DND-41 (cell line): Measurements from ENCODE around the gene PKDCC.
"Not testable (repeated sequence)": the region's sequence is repeated elsewhere in the genome, so short reads cannot be mapped to it uniquely, and the experiment has no call there.

Source experiments
- ATAC-seq: fragments of 200-7000 bp; cut with Tn5 transposase; 3 replicates; pipeline ENCODE4 v1.9.1; 2021; ENCODE audit warnings: low read depth; ENCODE audit not compliant: insufficient read depth
- DNase-seq: peaks from one replicate; pipeline ENCODE4 v3.0.0-alpha.2; 2020
- H2AFZ ChIP-seq: 2 replicates; pipeline ENCODE4 v1.6.0; 2012; ENCODE audit warnings: low read depth, low read length
- H3K27ac ChIP-seq: 2 replicates; pipeline ENCODE4 v1.5.1; 2012; ENCODE audit warnings: low read length, inconsistent platforms
- H3K27me3 ChIP-seq: fragments of 200-600 bp; sonication (generic); 2 replicates; pipeline ENCODE4 v1.6.0; 2012; ENCODE audit warnings: low read length, mild to moderate bottlenecking, inconsistent platforms; ENCODE audit not compliant: insufficient read depth, poor library complexity
- H3K36me3 ChIP-seq: 2 replicates; pipeline ENCODE4 v1.5.1; 2012; ENCODE audit warnings: low read length, inconsistent platforms; ENCODE audit not compliant: insufficient read depth
- H3K4me1 ChIP-seq: 2 replicates; pipeline ENCODE4 v1.5.1; 2012; ENCODE audit warnings: mild to moderate bottlenecking, low read length; ENCODE audit not compliant: insufficient read depth
- H3K4me2 ChIP-seq: 2 replicates; pipeline ENCODE4 v1.6.0; 2012; ENCODE audit warnings: mild to moderate bottlenecking, moderate library complexity, low read length, inconsistent platforms; ENCODE audit not compliant: insufficient read depth
- H3K4me3 ChIP-seq, 2 experiments: fragments of 200-600 bp in 1 of 2; shearing (Covaris generic) in 1 of 2; 2 replicates each; pipeline ENCODE4 v1.5.1; 2012 to 2016; ENCODE audit warnings: inconsistent platforms in 2 of 2, low read length in 2 of 2, mild to moderate bottlenecking in 2 of 2, low read depth in 1 of 2, moderate library complexity in 1 of 2
- H3K79me2 ChIP-seq: 2 replicates; pipeline ENCODE4 v1.6.0; 2012; ENCODE audit warnings: low read length, inconsistent platforms; ENCODE audit not compliant: insufficient read depth
- H3K9ac ChIP-seq: 2 replicates; pipeline ENCODE4 v1.6.0; 2012; ENCODE audit warnings: low read depth, mild to moderate bottlenecking, inconsistent platforms, low read length, moderate library complexity
- H3K9me3 ChIP-seq: 2 replicates; pipeline ENCODE4 v1.5.1; 2012; ENCODE audit warnings: low read length, moderate library complexity, mild to moderate bottlenecking, inconsistent platforms; ENCODE audit not compliant: insufficient read depth, severe bottlenecking
- H4K20me1 ChIP-seq: 2 replicates; pipeline ENCODE4 v1.6.0; 2012; ENCODE audit warnings: low read length; ENCODE audit not compliant: insufficient read depth
- CTCF ChIP-seq: IDR thresholded peaks from 2 replicates; pipeline ENCODE4 v1.5.1; 2012; ENCODE audit warnings: borderline replicate concordance, low read length, moderate library complexity, mild to moderate bottlenecking; ENCODE audit not compliant: poor library complexity, severe bottlenecking; ENCODE audit errors: extremely low read depth
- EZH2 ChIP-seq: IDR thresholded peaks from 3 replicates; pipeline ENCODE4 v1.6.1; 2012; ENCODE audit warnings: borderline replicate concordance, low read depth, mild to moderate bottlenecking, moderate library complexity, low read length, inconsistent platforms; ENCODE audit not compliant: severe bottlenecking

PKDCC gene

DNA sequence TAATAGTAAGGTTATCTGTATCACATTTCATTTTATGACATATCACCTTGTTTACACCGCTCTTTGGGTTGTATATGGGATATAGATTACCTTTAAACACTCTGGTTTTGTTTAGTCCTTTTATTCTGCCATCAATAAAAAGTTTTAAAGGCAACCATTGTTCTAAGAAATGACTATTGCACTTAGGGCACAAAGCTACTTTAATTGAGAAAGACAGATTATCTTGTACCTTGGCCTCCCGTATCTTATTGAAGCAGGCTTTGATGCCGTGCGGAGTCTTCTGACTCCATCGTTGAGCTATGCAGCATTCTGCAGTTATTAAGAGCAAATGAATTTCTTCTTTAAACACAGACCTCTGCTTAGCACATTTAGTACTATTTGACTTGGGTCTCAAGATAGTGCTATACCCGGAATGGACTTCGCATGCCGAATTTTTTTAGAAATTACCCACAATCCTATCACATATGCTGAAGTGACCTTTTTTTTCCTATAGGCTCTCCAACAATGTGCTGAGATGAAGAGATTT lies 16.7 kb downstream of the PKDCC start:
- Histone ChIP-seq H2AFZ (no peak overlapping the region), H3K79me2 (no peaks in the 10 kb centered on the region), H4K20me1 (no peaks in the 10 kb centered on the region), H3K4me1 (no peaks in the 10 kb centered on the region), H3K36me3 (no peaks in the 10 kb centered on the region), H3K4me2 (no peak overlapping the region), H3K4me3 (no peak overlapping the region), H3K27me3 (peaks cover 17% of the 10 kb centered on the region), H3K9ac (no peak overlapping the region), H3K27ac (no peak overlapping the region), H3K9me3 (no peaks in the 10 kb centered on the region)
- DNase-seq: no peak
- TF ChIP-seq CTCF: no peak
- no peak for TF ChIP-seq EZH2
- no peak for ATAC-seq

DNA sequence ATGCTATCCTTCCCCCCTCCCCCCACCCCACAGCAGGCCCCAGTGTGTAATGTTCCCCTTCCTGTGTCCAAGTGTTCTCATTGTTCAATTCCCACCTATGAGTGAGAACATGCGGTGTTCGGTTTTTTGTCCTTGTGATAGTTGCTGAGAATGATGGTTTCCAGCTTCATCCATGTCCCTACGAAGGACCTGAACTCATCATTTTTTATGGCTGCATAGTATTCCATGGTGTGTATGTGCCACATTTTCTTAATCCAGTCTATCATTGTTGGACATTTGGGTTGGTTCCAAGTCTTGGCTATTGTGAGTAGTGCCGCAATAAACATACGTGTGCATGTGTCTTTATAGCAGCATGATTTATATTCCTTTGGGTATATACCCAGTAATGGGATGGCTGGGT lies 17.9 kb downstream of the PKDCC start:
- not testable (repeated sequence) for H3K4me2 ChIP-seq

DNA sequence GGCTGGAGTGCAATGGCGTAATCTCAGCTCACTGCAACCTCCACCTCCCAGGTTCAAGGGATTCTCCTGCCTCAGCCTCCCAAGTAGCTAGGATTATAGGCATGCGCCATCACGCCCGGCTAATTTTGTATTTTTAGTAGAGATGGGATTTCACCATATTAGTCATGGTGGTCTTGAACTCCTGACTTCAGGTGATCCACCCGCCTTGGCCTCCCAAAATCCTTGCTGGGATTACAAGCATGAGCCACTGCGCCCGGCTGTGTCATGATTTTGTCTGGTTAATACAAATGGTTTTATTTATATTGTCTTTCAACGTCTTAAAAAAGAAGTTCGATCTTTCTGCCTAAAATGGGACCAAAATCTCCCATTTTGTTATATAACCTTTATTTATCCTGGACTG lies 19.2 kb downstream of the PKDCC start:
- not testable (repeated sequence) for H3K36me3 ChIP-seq, H3K4me2 ChIP-seq, H4K20me1 ChIP-seq, ATAC-seq, H2AFZ ChIP-seq, H3K79me2 ChIP-seq, DNase-seq, H3K4me1 ChIP-seq, H3K27ac ChIP-seq, H3K4me3 ChIP-seq, H3K9ac ChIP-seq, H3K9me3 ChIP-seq
- H3K27me3 ChIP-seq: peaks cover 16% of the 10 kb centered on the region

More for the DNA sequence above, 17.9 kb downstream of the PKDCC start:
- DNase-seq, H2AFZ ChIP-seq, H3K79me2 ChIP-seq, H3K27ac ChIP-seq, H3K9ac ChIP-seq, H3K4me3 ChIP-seq, H3K4me1 ChIP-seq, H4K20me1 ChIP-seq, H3K36me3 ChIP-seq, ATAC-seq, H3K9me3 ChIP-seq: not testable (repeated sequence)
- H3K27me3 ChIP-seq: peaks cover 16% of the 10 kb centered on the region

- no peaks in the 10 kb centered on the region for H3K79me2 ChIP-seq
- DNase-seq: no peak
- H3K9ac ChIP-seq: no peak overlapping the region
- no peaks in the 10 kb centered on the region for H3K9me3 ChIP-seq
- no peaks in the 10 kb centered on the region for H4K20me1 ChIP-seq
- H3K36me3 ChIP-seq: no peaks in the 10 kb centered on the region
- no peak overlapping the region for H3K27ac ChIP-seq
- no peak overlapping the region for H3K4me2 ChIP-seq
- TF ChIP-seq EZH2: no peak
- TF ChIP-seq CTCF: no peak
- H3K27me3 ChIP-seq: peaks cover 12% of the 10 kb centered on the region
- no peak overlapping the region for H3K4me3 ChIP-seq
- no peak overlapping the region for H2AFZ ChIP-seq
- no peak for ATAC-seq
- no peaks in the 10 kb centered on the region for H3K4me1 ChIP-seq
Measured at GRCh38 chr2:42067521-42067920, 19.7 kb downstream of the PKDCC start.
